SK-N-SH treated with all-trans-retinoic acid at 6 μM for 48 hours (cell line): ENCODE results near the gene DIAPH1.

ENCODE experiments used
- ATAC-seq: fragments of 200-7000 bp; cut with Tn5 transposase; 3 replicates; pipeline ENCODE4 v1.9.1; 2020; ENCODE audit warnings: mild to moderate bottlenecking, moderate library complexity
- ARNTL ChIP-seq: fragments of 450-650 bp; formaldehyde crosslinking; IDR thresholded peaks from 2 replicates; pipeline ENCODE4 v1.5.0; 2020; ENCODE audit warnings: low read depth, mild to moderate bottlenecking, moderate library complexity, borderline replicate concordance
- BACH2 ChIP-seq: fragments of 250-450 bp; sonication (Bioruptor Pico); IDR thresholded peaks from 2 replicates; pipeline ENCODE4 v1.9.0; 2021; ENCODE audit warnings: mild to moderate bottlenecking, borderline replicate concordance
- CSDC2 ChIP-seq: fragments of 250-450 bp; sonication (Bioruptor Pico); IDR thresholded peaks from 2 replicates; pipeline ENCODE4 v1.5.0; 2020; ENCODE audit warnings: mild to moderate bottlenecking, moderate library complexity
- ESRRG ChIP-seq: fragments of 250-450 bp; sonication (Bioruptor Pico); IDR thresholded peaks from 2 replicates; pipeline ENCODE4 v1.6.1; 2021; ENCODE audit warnings: mild to moderate bottlenecking
- GLIS3 ChIP-seq: fragments of 250-450 bp; sonication (Bioruptor Pico); IDR thresholded peaks from 2 replicates; pipeline ENCODE4 v1.5.0; 2020; ENCODE audit warnings: mild to moderate bottlenecking, moderate library complexity
- ISL1 ChIP-seq: fragments of 250-450 bp; sonication (Bioruptor Pico); IDR thresholded peaks from 2 replicates; pipeline ENCODE4 v2.1.2; 2022; ENCODE audit warnings: mild to moderate bottlenecking, moderate library complexity
- OSR1 ChIP-seq: fragments of 250-450 bp; sonication (Bioruptor Pico); IDR thresholded peaks from 2 replicates; pipeline ENCODE4 v1.8.0; 2022; ENCODE audit warnings: moderate library complexity, mild to moderate bottlenecking, inconsistent platforms
- PPARA ChIP-seq: fragments of 250-450 bp; sonication (Bioruptor Pico); IDR thresholded peaks from 2 replicates; pipeline ENCODE4 v1.5.0; 2020; ENCODE audit warnings: mild to moderate bottlenecking, borderline replicate concordance
- RARB ChIP-seq: fragments of 250-450 bp; sonication (Bioruptor Pico); IDR thresholded peaks from 2 replicates; pipeline ENCODE4 v1.8.0; 2021; ENCODE audit warnings: mild to moderate bottlenecking, moderate library complexity
- SNAI2 ChIP-seq: fragments of 250-450 bp; sonication (Bioruptor Pico); IDR thresholded peaks from 2 replicates; pipeline ENCODE4 v1.5.0; 2020; ENCODE audit warnings: mild to moderate bottlenecking, moderate library complexity
- TCF4 ChIP-seq: fragments of 250-450 bp; sonication (Bioruptor Pico); IDR thresholded peaks from 2 replicates; pipeline ENCODE4 v1.8.0; 2021; ENCODE audit warnings: mild to moderate bottlenecking, moderate library complexity, borderline replicate concordance
- TOX ChIP-seq: fragments of 250-450 bp; sonication (Bioruptor Pico); IDR thresholded peaks from 2 replicates; pipeline ENCODE4 v1.8.0; 2021; ENCODE audit warnings: mild to moderate bottlenecking, moderate library complexity, borderline replicate concordance
- ZC3H10 ChIP-seq: fragments of 250-450 bp; sonication (Bioruptor Pico); IDR thresholded peaks from 2 replicates; pipeline ENCODE4 v1.5.1; 2021; ENCODE audit warnings: mild to moderate bottlenecking, moderate library complexity
- ZFP3 ChIP-seq: fragments of 250-450 bp; sonication (Bioruptor Pico); IDR thresholded peaks from 2 replicates; pipeline ENCODE4 v1.5.0; 2020; ENCODE audit warnings: mild to moderate bottlenecking, moderate library complexity
- ZFP30 ChIP-seq: fragments of 450-650 bp; formaldehyde crosslinking; IDR thresholded peaks from 2 replicates; pipeline ENCODE4 v1.5.0; 2022; ENCODE audit warnings: mild to moderate bottlenecking, moderate library complexity
- ZNF565 ChIP-seq: fragments of 450-650 bp; formaldehyde crosslinking; conservative IDR thresholded peaks from 2 replicates; pipeline ENCODE4 v1.5.0; 2020; ENCODE audit warnings: low read depth, mild to moderate bottlenecking, moderate library complexity
- ZNF8 ChIP-seq: fragments of 450-650 bp; formaldehyde crosslinking; IDR thresholded peaks from 2 replicates; pipeline ENCODE4 v1.5.0; 2020; ENCODE audit warnings: mild to moderate bottlenecking, moderate library complexity
- TF ChIP-seq, protein P1 (sequence below): fragments of 250-450 bp; sonication (Bioruptor Pico); IDR thresholded peaks from 2 replicates; pipeline ENCODE4 v1.5.0; 2020; ENCODE audit warnings: mild to moderate bottlenecking, moderate library complexity
- TF ChIP-seq, protein P2 (sequence below): fragments of 250-450 bp; sonication (Bioruptor Pico); IDR thresholded peaks from 2 replicates; pipeline ENCODE4 v1.5.1; 2020; ENCODE audit warnings: low read depth, mild to moderate bottlenecking, moderate library complexity
- TF ChIP-seq, protein P3 (sequence below): fragments of 250-450 bp; sonication (Bioruptor Pico); IDR thresholded peaks from 2 replicates; pipeline ENCODE4 v1.5.1; 2021; ENCODE audit warnings: mild to moderate bottlenecking, moderate library complexity

DIAPH1 gene

DNA sequence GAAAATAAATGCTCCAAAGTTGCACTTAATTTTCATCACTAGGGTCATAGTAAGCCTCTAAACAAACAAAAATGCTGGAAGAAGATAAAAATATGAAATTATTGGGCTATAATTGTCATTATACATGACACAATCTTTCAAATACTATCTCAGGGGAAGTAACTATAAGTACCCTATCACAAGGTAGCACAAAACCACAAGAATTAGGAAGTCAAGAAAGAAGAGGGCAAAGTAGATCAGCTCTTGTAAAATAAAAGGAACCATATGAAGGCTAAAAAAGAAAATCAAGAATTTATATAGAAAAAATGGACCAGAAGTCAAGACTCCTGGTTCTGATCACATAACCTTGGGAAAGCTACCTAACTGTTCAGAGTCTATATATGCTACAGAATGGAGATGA, 48.1 kb downstream of the DIAPH1 start:
- TF ChIP-seq TOX (no peak), ZC3H10 (CRISPR knock-in tag) (no peak), SNAI2 (CRISPR knock-in tag) (no peak), RARB (CRISPR knock-in tag) (no peak), ZFP3 (CRISPR knock-in tag) (no peak), ARNTL (CRISPR knock-in tag) (no peak), OSR1 (no peak)
- TF ChIP-seq, protein P1, sequence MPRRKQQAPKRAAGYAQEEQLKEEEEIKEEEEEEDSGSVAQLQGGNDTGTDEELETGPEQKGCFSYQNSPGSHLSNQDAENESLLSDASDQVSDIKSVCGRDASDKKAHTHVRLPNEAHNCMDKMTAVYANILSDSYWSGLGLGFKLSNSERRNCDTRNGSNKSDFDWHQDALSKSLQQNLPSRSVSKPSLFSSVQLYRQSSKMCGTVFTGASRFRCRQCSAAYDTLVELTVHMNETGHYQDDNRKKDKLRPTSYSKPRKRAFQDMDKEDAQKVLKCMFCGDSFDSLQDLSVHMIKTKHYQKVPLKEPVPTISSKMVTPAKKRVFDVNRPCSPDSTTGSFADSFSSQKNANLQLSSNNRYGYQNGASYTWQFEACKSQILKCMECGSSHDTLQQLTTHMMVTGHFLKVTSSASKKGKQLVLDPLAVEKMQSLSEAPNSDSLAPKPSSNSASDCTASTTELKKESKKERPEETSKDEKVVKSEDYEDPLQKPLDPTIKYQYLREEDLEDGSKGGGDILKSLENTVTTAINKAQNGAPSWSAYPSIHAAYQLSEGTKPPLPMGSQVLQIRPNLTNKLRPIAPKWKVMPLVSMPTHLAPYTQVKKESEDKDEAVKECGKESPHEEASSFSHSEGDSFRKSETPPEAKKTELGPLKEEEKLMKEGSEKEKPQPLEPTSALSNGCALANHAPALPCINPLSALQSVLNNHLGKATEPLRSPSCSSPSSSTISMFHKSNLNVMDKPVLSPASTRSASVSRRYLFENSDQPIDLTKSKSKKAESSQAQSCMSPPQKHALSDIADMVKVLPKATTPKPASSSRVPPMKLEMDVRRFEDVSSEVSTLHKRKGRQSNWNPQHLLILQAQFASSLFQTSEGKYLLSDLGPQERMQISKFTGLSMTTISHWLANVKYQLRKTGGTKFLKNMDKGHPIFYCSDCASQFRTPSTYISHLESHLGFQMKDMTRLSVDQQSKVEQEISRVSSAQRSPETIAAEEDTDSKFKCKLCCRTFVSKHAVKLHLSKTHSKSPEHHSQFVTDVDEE (CRISPR knock-in tag) = no peak
- TF ChIP-seq, protein P2, sequence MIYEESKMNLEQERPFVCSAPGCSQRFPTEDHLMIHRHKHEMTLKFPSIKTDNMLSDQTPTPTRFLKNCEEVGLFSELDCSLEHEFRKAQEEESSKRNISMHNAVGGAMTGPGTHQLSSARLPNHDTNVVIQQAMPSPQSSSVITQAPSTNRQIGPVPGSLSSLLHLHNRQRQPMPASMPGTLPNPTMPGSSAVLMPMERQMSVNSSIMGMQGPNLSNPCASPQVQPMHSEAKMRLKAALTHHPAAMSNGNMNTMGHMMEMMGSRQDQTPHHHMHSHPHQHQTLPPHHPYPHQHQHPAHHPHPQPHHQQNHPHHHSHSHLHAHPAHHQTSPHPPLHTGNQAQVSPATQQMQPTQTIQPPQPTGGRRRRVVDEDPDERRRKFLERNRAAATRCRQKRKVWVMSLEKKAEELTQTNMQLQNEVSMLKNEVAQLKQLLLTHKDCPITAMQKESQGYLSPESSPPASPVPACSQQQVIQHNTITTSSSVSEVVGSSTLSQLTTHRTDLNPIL (CRISPR knock-in tag) = no peak
- TF ChIP-seq, all 23 proteins: peak for 0
- no peak for ATAC-seq

DNA sequence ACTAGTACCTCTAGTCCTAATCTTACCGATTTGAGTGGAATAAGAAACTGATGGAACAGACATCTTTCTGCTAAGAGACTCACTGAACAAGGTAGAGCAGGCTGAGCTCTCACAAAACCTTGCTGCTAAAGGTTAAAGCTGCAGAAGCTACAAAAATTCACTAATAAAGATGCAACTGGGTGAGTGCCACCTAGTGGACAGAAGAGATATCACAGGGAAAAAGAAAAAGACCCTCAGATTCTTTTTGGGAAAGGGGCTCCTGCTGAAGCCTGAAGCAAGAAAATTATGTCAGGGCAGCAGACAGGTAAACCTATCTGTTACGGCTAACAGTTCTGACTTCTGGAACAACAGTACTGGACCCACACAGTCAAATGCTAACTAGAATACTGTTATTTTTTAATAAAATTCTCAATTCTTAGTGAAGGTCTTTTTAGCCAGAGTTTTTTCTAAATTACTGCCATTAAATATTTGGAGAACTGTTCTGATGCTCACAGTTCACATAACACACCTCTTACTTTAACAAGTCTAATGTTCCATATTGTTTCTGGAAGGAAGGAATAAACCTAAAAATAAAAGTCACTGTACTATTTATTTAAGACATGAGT, 51.2 kb downstream of the DIAPH1 start:
- ATAC-seq = no peak
- TF ChIP-seq SNAI2 (CRISPR knock-in tag) (no peak), ZNF565 (CRISPR knock-in tag) (no peak), TCF4 (CRISPR knock-in tag) (no peak), ZFP3 (CRISPR knock-in tag) (no peak), OSR1 (no peak), CSDC2 (no peak), ESRRG (CRISPR knock-in tag) (no peak), GLIS3 (CRISPR knock-in tag) (no peak), ISL1 (CRISPR knock-in tag) (no peak), ZFP30 (no peak)
- TF ChIP-seq, protein P3, sequence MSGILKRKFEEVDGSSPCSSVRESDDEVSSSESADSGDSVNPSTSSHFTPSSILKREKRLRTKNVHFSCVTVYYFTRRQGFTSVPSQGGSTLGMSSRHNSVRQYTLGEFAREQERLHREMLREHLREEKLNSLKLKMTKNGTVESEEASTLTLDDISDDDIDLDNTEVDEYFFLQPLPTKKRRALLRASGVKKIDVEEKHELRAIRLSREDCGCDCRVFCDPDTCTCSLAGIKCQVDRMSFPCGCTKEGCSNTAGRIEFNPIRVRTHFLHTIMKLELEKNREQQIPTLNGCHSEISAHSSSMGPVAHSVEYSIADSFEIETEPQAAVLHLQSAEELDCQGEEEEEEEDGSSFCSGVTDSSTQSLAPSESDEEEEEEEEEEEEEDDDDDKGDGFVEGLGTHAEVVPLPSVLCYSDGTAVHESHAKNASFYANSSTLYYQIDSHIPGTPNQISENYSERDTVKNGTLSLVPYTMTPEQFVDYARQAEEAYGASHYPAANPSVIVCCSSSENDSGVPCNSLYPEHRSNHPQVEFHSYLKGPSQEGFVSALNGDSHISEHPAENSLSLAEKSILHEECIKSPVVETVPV (CRISPR knock-in tag) = no peak

DNA sequence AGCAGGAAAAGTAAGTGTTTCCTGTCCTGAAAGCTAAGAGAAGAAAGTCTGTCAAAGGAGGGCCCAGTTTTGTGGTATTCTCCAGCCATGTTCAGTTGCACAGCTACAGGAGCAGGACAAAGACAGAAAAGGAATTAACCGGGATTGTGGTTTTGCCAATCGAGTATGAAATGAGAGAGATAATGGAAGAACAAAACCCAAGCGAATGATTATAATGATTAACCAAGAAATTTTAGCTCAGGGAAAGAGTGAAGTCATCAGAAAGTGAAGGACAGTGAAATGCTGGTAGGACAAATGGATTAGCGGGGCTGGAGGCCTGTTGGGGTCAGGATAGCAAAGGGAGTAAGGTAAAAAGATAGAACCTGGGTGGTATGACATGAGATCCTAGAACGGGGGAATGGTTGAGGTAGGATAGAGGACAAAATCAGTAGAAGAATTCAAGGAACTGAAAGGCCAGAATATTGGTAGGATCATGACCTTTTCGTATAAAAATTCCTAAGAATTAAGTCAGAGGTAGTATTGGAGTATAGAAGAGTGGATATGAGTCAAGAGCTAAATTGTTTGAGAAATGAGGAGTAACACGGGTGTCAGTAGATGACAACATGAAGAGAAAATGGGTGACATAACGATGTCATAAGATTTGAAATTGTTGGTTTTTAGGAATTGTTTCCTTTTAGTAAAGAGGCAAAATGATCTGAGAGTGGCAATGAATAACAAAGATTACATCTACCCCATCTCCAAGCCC, 52.8 kb downstream of the DIAPH1 start:
- no peak for TF ChIP-seq ISL1 (CRISPR knock-in tag)
- TF ChIP-seq, protein P3 (CRISPR knock-in tag) = no peak
- TF ChIP-seq, protein P2 (CRISPR knock-in tag) = no peak
- TF ChIP-seq ZC3H10 (CRISPR knock-in tag) = no peak
- TF ChIP-seq OSR1 = no peak
- no peak for TF ChIP-seq BACH2
- no peak for TF ChIP-seq ZFP3 (CRISPR knock-in tag)
- no peak for TF ChIP-seq ARNTL (CRISPR knock-in tag)
- no peak for TF ChIP-seq TOX
- no peak for TF ChIP-seq ZNF8 (CRISPR knock-in tag)
- TF ChIP-seq SNAI2 (CRISPR knock-in tag) = no peak
- TF ChIP-seq PPARA (CRISPR knock-in tag) = no peak
- TF ChIP-seq TCF4 (CRISPR knock-in tag) = no peak
- TF ChIP-seq, protein P1 (CRISPR knock-in tag) = no peak
- no peak for ATAC-seq
